Sigmoid colon (tissue), 7 donors: ENCODE measurements around the gene ZCCHC24. TPM values are rescaled to one million over a fixed set of nuclear protein-coding genes. Genes with fewer than 3 reads are reported as not detected.

Source experiments
- DNase-seq: peaks from one replicate; pipeline ENCODE4 v3.0.0-alpha.2; 2019
- H3K27ac ChIP-seq, 4 donors: fragments of 200-600 bp; sonication (generic); one replicate each; pipeline ENCODE4 v1.5.1; 2016 to 2019; ENCODE audit warnings: mild to moderate bottlenecking in 1 of 4
- H3K27me3 ChIP-seq, 3 donors: fragments of 200-600 bp; sonication (generic); one replicate each; pipeline ENCODE4 v1.5.1; 2019; ENCODE audit warnings: mild to moderate bottlenecking in 1 of 3
- H3K36me3 ChIP-seq, 4 donors: fragments of 200-600 bp; sonication (generic); one replicate each; pipeline ENCODE4 v1.5.1; 2016 to 2019
- H3K4me1 ChIP-seq, 4 donors: fragments of 200-600 bp; sonication (generic); one replicate each; pipeline ENCODE4 v1.5.1; 2017 to 2019
- H3K4me3 ChIP-seq, 4 donors: fragments of 200-600 bp; sonication (generic); one replicate each; pipeline ENCODE4 v1.5.1; 2017 to 2019; ENCODE audit warnings: mild to moderate bottlenecking in 2 of 4, moderate library complexity in 1 of 4
- H3K9me3 ChIP-seq, 4 donors: fragments of 200-600 bp in 3 of 4; sonication (generic) in 3 of 4; one replicate each; pipeline versions ENCODE4 v1.5.1 to v1.6.1; 2013 to 2019
- CTCF ChIP-seq, 4 experiments: fragments of 450-650 bp in 3 of 4; fragments of 200-600 bp in 1 of 4; IDR thresholded peaks; one replicate each; pipeline ENCODE4 v1.5.1; 2016 to 2019; ENCODE audit warnings: antibody characterized with exemption in 4 of 4, mild to moderate bottlenecking in 3 of 4, moderate library complexity in 2 of 4
- EP300 ChIP-seq, 4 donors: sonication (generic); formaldehyde crosslinking; IDR thresholded peaks; one replicate each; pipeline ENCODE4 v1.6.1; 2017; ENCODE audit warnings: antibody characterized with exemption in 4 of 4
- POLR2A ChIP-seq, 2 donors: fragments of 450-650 bp; IDR thresholded peaks; one replicate each; pipeline ENCODE4 v1.6.1; 2016; ENCODE audit warnings: antibody characterized with exemption in 2 of 2, mild to moderate bottlenecking in 2 of 2, moderate library complexity in 2 of 2
- POLR2AphosphoS5 ChIP-seq, 4 donors: sonication (generic); formaldehyde crosslinking; IDR thresholded peaks; one replicate each; pipeline ENCODE4 v1.6.1; 2017; ENCODE audit warnings: antibody characterized with exemption in 4 of 4
- WGBS, 2 donors: extraction: QIAGEN DNeasy Blood & Tissue Kit; methylation state at CpG; one replicate each; pipeline ENCODE4 v1.1.7; 2013; 5-methylcytosine and 5-hydroxymethylcytosine counted together
- intact Hi-C: fragments of 100-400 bp; cut with DNase I; formaldehyde crosslinking; loops from one replicate; pipeline ENCODE4 v1.15.1; 2023
- polyA plus RNA-seq, 3 donors: library from polyadenylated mRNA; stranded (reverse); fragments of 200-250 nt; gene quantifications; one replicate each; pipeline ENCODE4 v1.2.3, GENCODE V29; 2013
- total RNA-seq, 4 donors: library from RNA; depleted of rRNA; stranded (reverse); fragments of >200 nt; gene quantifications; one replicate each; pipeline ENCODE4 v1.1.0, GENCODE V29; 2016
- donor health status: healthy with polysubstance abuse.
- donor health status: Bipolar disorder and iron deficiency.
- donor health status: healthy.

Gene ZCCHC24
- total and polyA plus RNA-seq, 7 donors, result 7.6 to 141 (median 82.6) TPM

GRCh38 chr10:79376751-79377556 lies 68.5 kb downstream of the ZCCHC24 start:
- no peaks in the 10 kb centered on the region for H3K27me3 ChIP-seq
- H3K4me3 ChIP-seq, result no peak overlapping the region
- no peaks in the 10 kb centered on the region for H3K36me3 ChIP-seq
- H3K9me3 ChIP-seq, result no peaks in the 10 kb centered on the region
- WGBS, 2 donors, result 96% methylated on average over 12 of the region's 12 CpGs
- peak; percentile 51 for DNase-seq
- intact Hi-C loops, result loop anchor here (10.0 kb wide), 3 partner anchors 228 to 828 kb away; partner anchors contain the start of gene ANXA11
- no peak for TF ChIP-seq EP300 (IDR thresholded peaks at IDR 0.05)
- no peak for TF ChIP-seq POLR2A (IDR thresholded peaks at IDR 0.05)
- no peak for TF ChIP-seq POLR2AphosphoS5 (IDR thresholded peaks at IDR 0.05)
- no peak for TF ChIP-seq CTCF (IDR thresholded peaks at IDR 0.05)
- peak overlapping the region in 2 of 4 donors; percentile 49 to 53 for H3K27ac ChIP-seq
- peaks cover 3 to 58% (median 50%) of the 10 kb centered on the region in 4 donors for H3K4me1 ChIP-seq

- no peaks in the 10 kb centered on the region for H3K27me3 ChIP-seq
- H3K4me1 ChIP-seq, result peaks cover 3 to 50% (median 43%) of the 10 kb centered on the region in 4 donors
- intact Hi-C loops, result loop anchor here (10.0 kb wide), 3 partner anchors 229 to 829 kb away; partner anchors contain the start of gene ANXA11
- no peaks in the 10 kb centered on the region for H3K36me3 ChIP-seq
- no peak overlapping the region for H3K4me3 ChIP-seq
- H3K27ac ChIP-seq, result peak overlapping the region in 3 of 4 donors; percentile 36 to 53 (median 49)
- TF ChIP-seq POLR2A (IDR thresholded peaks at IDR 0.05) (no peak), EP300 (IDR thresholded peaks at IDR 0.05) (no peak), CTCF (IDR thresholded peaks at IDR 0.05) (no peak), POLR2AphosphoS5 (IDR thresholded peaks at IDR 0.05) (no peak)
- 84 to 88% methylated on average over 11 of the region's 11 CpGs for WGBS, 2 donors
- H3K9me3 ChIP-seq, result no peaks in the 10 kb centered on the region
- DNase-seq, result peak; percentile 61
Observed at GRCh38 chr10:79376078-79376628, 69.3 kb downstream of the ZCCHC24 start.

- peak overlapping the region in 3 of 4 donors; percentile 36 to 53 (median 49) for H3K27ac ChIP-seq
- DNase-seq, result peak; percentile 76
- intact Hi-C loops, result loop anchor here (10.0 kb wide), 3 partner anchors 229 to 829 kb away; partner anchors contain the start of gene ANXA11
Observed at GRCh38 chr10:79375321-79376077, 69.9 kb downstream of the ZCCHC24 start.

More at GRCh38 chr10:79375321-79376077, 69.9 kb downstream of the ZCCHC24 start:
- Histone ChIP-seq H3K4me3 (no peak overlapping the region), H3K9me3 (no peaks in the 10 kb centered on the region), H3K27me3 (no peaks in the 10 kb centered on the region), H3K4me1 (peaks cover 3 to 43% (median 36%) of the 10 kb centered on the region in 4 donors), H3K36me3 (no peaks in the 10 kb centered on the region)
- TF ChIP-seq EP300 (IDR thresholded peaks at IDR 0.05), result no peak
- TF ChIP-seq POLR2AphosphoS5 (IDR thresholded peaks at IDR 0.05), result no peak
- no peak for TF ChIP-seq CTCF (IDR thresholded peaks at IDR 0.05)
- WGBS, 2 donors, result 78 to 90% methylated on average over 6 of the region's 6 CpGs
